GM10266 (cell line): Measurements from ENCODE around the gene ADM.

Experiments used
- DNase-seq: peaks from one replicate; pipeline ENCODE4 v3.0.0; 2012; ENCODE audit errors: extremely low spot score
- CTCF ChIP-seq: IDR thresholded peaks from 2 replicates; pipeline ENCODE4 v1.5.1; 2012; ENCODE audit warnings: mild to moderate bottlenecking, low read depth; ENCODE audit not compliant: control insufficient read depth, insufficient read depth; ENCODE audit errors: missing control alignments

The ADM gene

GRCh38 chr11:10327254-10327653 lies 22.4 kb downstream of the ADM start:
- no peak for DNase-seq

GRCh38 chr11:10328314-10329098 lies 23.6 kb downstream of the ADM start:
- no peak for TF ChIP-seq CTCF
- DNase-seq = no peak

More at GRCh38 chr11:10327254-10327653, 22.4 kb downstream of the ADM start:
- TF ChIP-seq CTCF = no peak

GRCh38 chr11:10329356-10329755 lies 24.5 kb downstream of the ADM start:
- no peak for DNase-seq
- no peak for TF ChIP-seq CTCF

GRCh38 chr11:10329935-10330334 lies 25.1 kb downstream of the ADM start:
- TF ChIP-seq CTCF = no peak

GRCh38 chr11:10331548-10332289 lies 26.8 kb downstream of the ADM start:
- TF ChIP-seq CTCF = no peak
- no peak for DNase-seq

More at GRCh38 chr11:10329935-10330334, 25.1 kb downstream of the ADM start:
- DNase-seq = no peak

GRCh38 chr11:10333490-10333889 lies 28.6 kb downstream of the ADM start:
- no peak for DNase-seq
- TF ChIP-seq CTCF = no peak

GRCh38 chr11:10338287-10338686 lies 33.4 kb downstream of the ADM start:
- TF ChIP-seq CTCF = no peak
- no peak for DNase-seq
